ENCODE measurements around the gene NLRC4.
"Not testable (repeated sequence)": the region's sequence is repeated elsewhere in the genome, so short reads cannot be mapped to it uniquely, and the experiment has no call there.

Gene NLRC4

GRCh38 chr2:32242331-32242730 is 22.4 kb downstream of the NLRC4 start:
- no peak for DNase-seq (ENCODE audit: low read depth)

GRCh38 chr2:32237996-32238395 is 26.7 kb downstream of the NLRC4 start:
- DNase-seq (ENCODE audit: low read depth), result no peak

GRCh38 chr2:32237488-32237887 is 27.2 kb downstream of the NLRC4 start:
- DNase-seq (ENCODE audit: low read depth), result no peak

- DNase-seq (ENCODE audit: low read depth), result no peak
These were observed 29.4 kb downstream of the NLRC4 start for GRCh38 chr2:32235315-32235714.

- no peak for DNase-seq (ENCODE audit: low read depth)
These were observed 32.7 kb downstream of the NLRC4 start for GRCh38 chr2:32231959-32232358.

GRCh38 chr2:32229635-32230034 is 35.1 kb downstream of the NLRC4 start:
- no peak for DNase-seq (ENCODE audit: low read depth)

- DNase-seq (ENCODE audit: low read depth), result no peak
These were observed 36.5 kb downstream of the NLRC4 start for GRCh38 chr2:32228181-32228580.

- DNase-seq (ENCODE audit: low read depth), result no peak
These were observed 37.2 kb downstream of the NLRC4 start for GRCh38 chr2:32227492-32227891.

- DNase-seq (ENCODE audit: low read depth), result no peak
These were observed 41.7 kb downstream of the NLRC4 start for GRCh38 chr2:32222966-32223365.

GRCh38 chr2:32220445-32220844 is 44.2 kb downstream of the NLRC4 start:
- DNase-seq (ENCODE audit: low read depth), result no peak

- DNase-seq (ENCODE audit: low read depth), result no peak
These were observed 52.4 kb downstream of the NLRC4 start for GRCh38 chr2:32212295-32212694.

- DNase-seq (ENCODE audit: low read depth), result no peak
These were observed 53.8 kb downstream of the NLRC4 start for GRCh38 chr2:32210767-32211408.

GRCh38 chr2:32203428-32203827 is 61.3 kb downstream of the NLRC4 start:
- DNase-seq (ENCODE audit: low read depth), result not testable (repeated sequence)

GRCh38 chr2:32200814-32201213 is 63.9 kb downstream of the NLRC4 start:
- no peak for DNase-seq (ENCODE audit: low read depth)

GRCh38 chr2:32192418-32192817 is 72.3 kb downstream of the NLRC4 start:
- DNase-seq (ENCODE audit: low read depth), result no peak

- DNase-seq (ENCODE audit: low read depth), result no peak
These were observed 75.7 kb downstream of the NLRC4 start for GRCh38 chr2:32189011-32189410.

- no peak for DNase-seq (ENCODE audit: low read depth)
These were observed 82.0 kb downstream of the NLRC4 start for GRCh38 chr2:32182667-32183066.

All from stimulated activated CD8-positive, alpha-beta memory T cell treated with anti-CD3 and anti-CD28 coated beads, Interleukin-12 subunit alpha, Interleukin-12 subunit beta, amount 100 ng/mL, for 4 hours (primary cell).